ENCODE results near the gene ANKS1A.

ANKS1A gene

DNA sequence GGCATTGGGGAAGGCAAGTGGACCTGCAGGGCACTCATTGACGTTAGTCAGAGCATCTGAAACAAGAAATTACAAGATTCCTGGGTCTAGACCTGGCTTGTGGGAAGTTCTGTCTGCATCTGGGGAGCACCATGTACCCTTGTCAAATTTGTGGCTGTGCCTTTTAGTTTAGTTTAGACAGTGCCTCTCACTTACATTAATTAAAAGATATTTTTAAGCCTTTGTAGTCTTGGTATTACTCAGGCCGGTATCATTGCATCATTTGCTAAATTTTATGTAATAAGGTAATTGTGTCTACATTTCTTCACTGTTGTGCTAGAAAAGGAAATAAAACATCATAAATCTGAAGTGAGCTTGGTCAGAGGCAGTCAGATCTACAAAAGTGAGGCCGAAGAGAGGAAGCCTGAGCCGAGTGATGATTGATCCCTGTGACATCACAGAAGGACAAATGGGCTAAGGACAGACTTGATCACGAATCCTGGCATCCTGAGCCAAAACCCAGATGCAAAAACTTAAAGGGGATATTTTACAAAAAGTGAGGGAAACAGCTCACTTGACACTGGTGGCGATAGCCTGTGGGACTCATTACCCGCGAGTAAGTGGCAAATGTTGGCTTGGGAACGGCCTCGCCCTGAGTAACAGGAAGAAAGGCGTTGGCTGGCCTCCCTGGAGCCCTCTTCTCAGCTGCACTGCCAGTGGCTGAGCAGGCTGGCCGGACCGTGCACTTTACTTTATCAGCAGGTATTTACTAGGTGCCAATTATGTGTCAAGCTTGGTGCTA is 145.5 kb downstream of the ANKS1A start:
- no peaks in the 10 kb centered on the region for H3K27me3 ChIP-seq (ENCODE audit: insufficient read depth, poor library complexity, severe bottlenecking)
- no peak overlapping the region for H3K27ac ChIP-seq (ENCODE audit: poor library complexity, severe bottlenecking)
- DNase-seq (ENCODE audit: low spot score) (no peak), ATAC-seq (ENCODE audit: low read depth) (no peak)
- no peaks in the 10 kb centered on the region for H3K9me3 ChIP-seq (ENCODE audit: severe bottlenecking)
- H3K36me3 ChIP-seq (ENCODE audit: low read depth), result 0 out of 2 replicates have a peak, but pooled peaks cover 8% of the 10 kb centered on the region
- no peak overlapping the region for H3K4me3 ChIP-seq (ENCODE audit: severe bottlenecking)
- no peaks in the 10 kb centered on the region for H3K4me1 ChIP-seq (ENCODE audit: insufficient read depth, poor library complexity, severe bottlenecking)
- no peak for TF ChIP-seq CTCF (IDR thresholded peaks at IDR 0.05; ENCODE audit: poor library complexity, severe bottlenecking)

- TF ChIP-seq CTCF (IDR thresholded peaks at IDR 0.05; ENCODE audit: poor library complexity, severe bottlenecking), result no peak
- DNase-seq (ENCODE audit: low spot score) (no peak), ATAC-seq (ENCODE audit: low read depth) (no peak)
These were observed 146.5 kb downstream of the ANKS1A start for GRCh38 chr6:35035481-35036030.

DNA sequence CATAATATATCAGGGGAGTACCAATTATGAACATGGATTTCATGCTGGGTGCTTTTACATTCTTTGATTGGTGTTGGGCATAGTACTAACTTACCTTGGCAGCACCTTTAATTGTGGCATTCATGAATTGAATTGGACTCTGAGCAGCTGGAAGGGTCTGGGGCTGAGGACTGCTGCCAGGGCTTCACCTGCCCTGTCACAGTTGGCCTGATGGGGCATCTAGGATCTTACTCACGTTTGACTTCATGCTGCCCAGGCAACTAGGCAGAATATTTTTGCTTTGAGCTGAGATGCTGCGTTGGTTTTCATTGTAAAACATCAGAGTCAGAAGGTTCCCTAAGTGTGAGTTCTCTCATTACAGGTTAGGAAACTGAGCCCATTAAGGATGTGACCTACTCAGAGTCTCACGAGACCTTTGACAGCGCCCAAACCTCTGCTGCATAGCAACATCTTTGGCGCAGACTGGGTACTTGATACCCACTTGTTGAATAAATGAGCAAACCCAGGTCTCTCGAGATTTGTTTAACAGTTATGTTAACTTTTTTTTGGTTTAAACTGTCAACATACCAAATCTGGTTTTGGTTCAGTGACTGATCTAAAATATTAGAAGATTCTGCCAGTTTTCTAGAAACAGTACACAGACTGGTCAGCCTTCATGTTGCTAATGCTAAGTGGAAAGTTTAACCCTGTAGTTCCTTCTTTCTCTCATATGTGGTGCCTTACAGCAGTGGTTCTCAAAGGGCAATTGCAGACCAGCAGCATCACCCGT is 147.2 kb downstream of the ANKS1A start:
- no peak overlapping the region for H3K27ac ChIP-seq (ENCODE audit: poor library complexity, severe bottlenecking)
- H3K36me3 ChIP-seq (ENCODE audit: low read depth), result 0 out of 2 replicates have a peak, but pooled peaks cover 8% of the 10 kb centered on the region
- no peaks in the 10 kb centered on the region for H3K4me1 ChIP-seq (ENCODE audit: insufficient read depth, poor library complexity, severe bottlenecking)
- no peak for TF ChIP-seq CTCF (IDR thresholded peaks at IDR 0.05; ENCODE audit: poor library complexity, severe bottlenecking)
- ATAC-seq (ENCODE audit: low read depth) (no peak), DNase-seq (ENCODE audit: low spot score) (no peak)
- no peaks in the 10 kb centered on the region for H3K27me3 ChIP-seq (ENCODE audit: insufficient read depth, poor library complexity, severe bottlenecking)
- no peaks in the 10 kb centered on the region for H3K9me3 ChIP-seq (ENCODE audit: severe bottlenecking)
- no peak overlapping the region for H3K4me3 ChIP-seq (ENCODE audit: severe bottlenecking)

More at GRCh38 chr6:35035481-35036030, 146.5 kb downstream of the ANKS1A start:
- no peaks in the 10 kb centered on the region for H3K4me1 ChIP-seq (ENCODE audit: insufficient read depth, poor library complexity, severe bottlenecking)
- no peaks in the 10 kb centered on the region for H3K9me3 ChIP-seq (ENCODE audit: severe bottlenecking)
- no peak overlapping the region for H3K4me3 ChIP-seq (ENCODE audit: severe bottlenecking)
- no peaks in the 10 kb centered on the region for H3K27me3 ChIP-seq (ENCODE audit: insufficient read depth, poor library complexity, severe bottlenecking)
- H3K27ac ChIP-seq (ENCODE audit: poor library complexity, severe bottlenecking), result no peak overlapping the region
- H3K36me3 ChIP-seq (ENCODE audit: low read depth), result 0 out of 2 replicates have a peak, but pooled peaks cover 8% of the 10 kb centered on the region

DNA sequence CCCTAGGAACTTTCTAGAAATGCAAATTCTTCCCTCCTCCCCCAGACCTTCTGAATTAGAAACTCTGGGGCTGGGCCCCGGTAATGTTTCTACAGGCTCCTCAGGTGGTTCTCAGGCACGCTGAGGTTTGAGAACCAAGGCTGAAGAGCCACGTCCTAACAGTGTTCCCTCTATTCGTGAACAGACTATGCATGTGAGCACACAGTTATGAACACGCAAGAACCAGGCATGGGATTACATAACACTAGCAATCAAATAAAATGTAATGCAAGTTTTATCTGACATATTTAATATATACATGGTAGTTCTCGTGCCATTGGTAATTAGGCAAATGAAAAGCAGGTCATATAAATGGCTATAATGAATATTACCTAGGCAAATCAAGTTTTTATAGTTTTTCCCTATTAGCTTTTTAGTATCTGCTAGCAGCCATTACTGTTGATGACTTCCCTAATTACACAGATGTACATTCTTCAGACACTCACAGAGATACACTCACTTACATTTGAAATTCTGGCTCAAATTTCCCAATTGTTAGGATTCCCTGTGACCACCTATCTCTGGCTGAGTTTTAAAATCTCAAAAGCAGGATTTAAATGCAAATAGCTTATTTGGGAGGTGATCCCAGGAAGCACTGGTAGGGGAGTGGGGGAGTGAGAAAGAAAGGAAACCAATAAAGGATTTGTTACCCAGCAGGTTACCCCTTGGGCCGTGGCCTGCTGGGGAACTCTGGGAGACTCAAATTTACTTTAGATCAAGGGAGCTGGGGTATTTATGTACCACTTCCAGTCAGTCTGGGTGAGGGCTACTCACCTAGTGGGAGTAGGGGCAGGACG is 148.0 kb downstream of the ANKS1A start:
- no peak for ATAC-seq (ENCODE audit: low read depth)
- Histone ChIP-seq H3K4me3 (ENCODE audit: severe bottlenecking) (no peak overlapping the region), H3K9me3 (ENCODE audit: severe bottlenecking) (no peaks in the 10 kb centered on the region), H3K4me1 (ENCODE audit: insufficient read depth, poor library complexity, severe bottlenecking) (no peaks in the 10 kb centered on the region), H3K36me3 (ENCODE audit: low read depth) (0 out of 2 replicates have a peak, but pooled peaks cover 8% of the 10 kb centered on the region), H3K27ac (ENCODE audit: poor library complexity, severe bottlenecking) (no peak overlapping the region), H3K27me3 (ENCODE audit: insufficient read depth, poor library complexity, severe bottlenecking) (no peaks in the 10 kb centered on the region)
- no peak for TF ChIP-seq CTCF (IDR thresholded peaks at IDR 0.05; ENCODE audit: poor library complexity, severe bottlenecking)
- DNase-seq (ENCODE audit: low spot score), result no peak
